ENCODE data around the gene CEMIP. TPM values are rescaled to one million over a fixed set of nuclear protein-coding genes. Genes with fewer than 3 reads are reported as not detected.

Gene CEMIP
- total RNA-seq, 1 experiment from 2014 or later = 3.1 TPM

- peak within 1 kb of the TSS; percentile 94 for H3K4me2 ChIP-seq (ENCODE audit: low read length)
- peaks cover 40% of the 10 kb centered on the region for H3K4me1 ChIP-seq (ENCODE audit: insufficient read depth, low read length)
- no peaks in the 10 kb centered on the region for H3K36me3 ChIP-seq (ENCODE audit: low read depth, low read length)
- intact Hi-C loops (cut with micrococcal nuclease) = loop anchor here (10.0 kb wide), 1 partner anchor 264 kb away; no protein-coding TSS in a partner anchor
- ChIA-PET POLR2A (ENCODE audit: unreplicated experiment) (interaction anchor here (0.6 kb wide), 3 partner anchors 108 to 262 kb away, joined by 3 to 11 read pairs (median 4); no protein-coding TSS in a partner anchor), CTCF (interaction anchor here (0.6 kb wide), 1 partner anchor 579 kb away, joined by 5 read pairs; no protein-coding TSS in a partner anchor)
- H3K4me3 ChIP-seq (ENCODE audit: low read length) = peak within 1 kb of the TSS; percentile 89
- no TSS peak for BruUV-seq (replicated peaks)
- H2AFZ ChIP-seq (ENCODE audit: low read length) = peak within 1 kb of the TSS; percentile 92
- H3K27me3 ChIP-seq (ENCODE audit: low read length) = no peaks in the 10 kb centered on the region
- peaks cover 11% of the 10 kb centered on the region; the same call in 1 of the 2 replicates for H4K20me1 ChIP-seq (ENCODE audit: low read length)
- H3K9me3 ChIP-seq (ENCODE audit: low read length) = no peaks in the 10 kb centered on the region
- DNase-seq = peak; percentile 88
- TF ChIP-seq EZH2 (IDR thresholded peaks at IDR 0.05; ENCODE audit: low read length, unreplicated experiment) (no peak), EZH2phosphoT487 (IDR thresholded peaks at IDR 0.05; ENCODE audit: borderline replicate concordance, low read length) (no peak)
- TF ChIP-seq, protein P1, sequence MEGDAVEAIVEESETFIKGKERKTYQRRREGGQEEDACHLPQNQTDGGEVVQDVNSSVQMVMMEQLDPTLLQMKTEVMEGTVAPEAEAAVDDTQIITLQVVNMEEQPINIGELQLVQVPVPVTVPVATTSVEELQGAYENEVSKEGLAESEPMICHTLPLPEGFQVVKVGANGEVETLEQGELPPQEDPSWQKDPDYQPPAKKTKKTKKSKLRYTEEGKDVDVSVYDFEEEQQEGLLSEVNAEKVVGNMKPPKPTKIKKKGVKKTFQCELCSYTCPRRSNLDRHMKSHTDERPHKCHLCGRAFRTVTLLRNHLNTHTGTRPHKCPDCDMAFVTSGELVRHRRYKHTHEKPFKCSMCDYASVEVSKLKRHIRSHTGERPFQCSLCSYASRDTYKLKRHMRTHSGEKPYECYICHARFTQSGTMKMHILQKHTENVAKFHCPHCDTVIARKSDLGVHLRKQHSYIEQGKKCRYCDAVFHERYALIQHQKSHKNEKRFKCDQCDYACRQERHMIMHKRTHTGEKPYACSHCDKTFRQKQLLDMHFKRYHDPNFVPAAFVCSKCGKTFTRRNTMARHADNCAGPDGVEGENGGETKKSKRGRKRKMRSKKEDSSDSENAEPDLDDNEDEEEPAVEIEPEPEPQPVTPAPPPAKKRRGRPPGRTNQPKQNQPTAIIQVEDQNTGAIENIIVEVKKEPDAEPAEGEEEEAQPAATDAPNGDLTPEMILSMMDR (conservative IDR thresholded peaks at IDR 0.05; ENCODE audit: low read depth, low read length) = no peak
- ATAC-seq = peak; percentile 64
- peak within 1 kb of the TSS; percentile 89 for H3K9ac ChIP-seq (ENCODE audit: low read length)
- no peaks in the 10 kb centered on the region for H3K9me2 ChIP-seq (replicated peaks; ENCODE audit: low read length)
- peaks cover 50% of the 10 kb centered on the region for H3K79me2 ChIP-seq (ENCODE audit: low read length)
- H3F3A ChIP-seq (ENCODE audit: low read length, unreplicated experiment) = no peaks in the 10 kb centered on the region
- peak within 1 kb of the TSS; percentile 74 for H3K27ac ChIP-seq (ENCODE audit: low read length)
These were observed 221.5 kb downstream of the CEMIP start, which contains the start of gene TLNRD1 for GRCh38 chr15:81000624-81001151. Gene TLNRD1 (plus strand): TSS chr15:81000923. CDS start chr15:81002272, 1,349 bp downstream.

Small RNA genes within 50 kb of the gene (microRNA-seq; reads per million reads assigned to microRNA genes)
- not detected for gene MIR4514 (ENCODE audit: unreplicated experiment)
- not detected for gene MIR549A (ENCODE audit: unreplicated experiment)

Other genes with a start within 250 kb of the CEMIP start
- gene ABHD17C, start 84.1 kb upstream of the CEMIP start, total RNA-seq (2014; rRNA removed) = 10.3 and 14.2 TPM in 2 replicates
- gene MESD, start 210.4 kb downstream of the CEMIP start, total RNA-seq (2014; rRNA removed) = 21.1 and 21.2 TPM in 2 replicates
- gene TLNRD1, start 221.6 kb downstream of the CEMIP start, total RNA-seq (2014; rRNA removed) = 17.8 and 29.9 TPM in 2 replicates

Measured in PC-3 (cell line).